Ramos (cell line): Measurements from ENCODE around the gene MAT2A.
"Not testable (repeated sequence)": the region's sequence is repeated elsewhere in the genome, so short reads cannot be mapped to it uniquely, and the experiment has no call there.

ENCODE experiments used
- in situ Hi-C: fragments of 300-500 bp; cut with MboI; formaldehyde crosslinking; loops from one replicate; pipeline ENCODE4 v1.14.3; 2022; ENCODE audit warnings: low sequenced_read_pairs; ENCODE audit not compliant: unreplicated experiment

MAT2A gene

GRCh38 chr2:85523903-85524335 is 15.0 kb upstream of the MAT2A start:
- in situ Hi-C loops: no loop called here

- in situ Hi-C loops: no loop called here
These were observed 14.5 kb upstream of the MAT2A start for GRCh38 chr2:85524336-85524908.

- in situ Hi-C loops: no loop called here
These were observed 13.9 kb upstream of the MAT2A start for GRCh38 chr2:85525029-85525428.

GRCh38 chr2:85525567-85525966 is 13.4 kb upstream of the MAT2A start:
- in situ Hi-C loops: no loop called here

GRCh38 chr2:85527787-85528186 is 11.2 kb upstream of the MAT2A start:
- in situ Hi-C loops: no loop called here

- in situ Hi-C loops: no loop called here
These were observed 10.6 kb upstream of the MAT2A start for GRCh38 chr2:85528355-85528754.

- in situ Hi-C loops: no loop called here
These were observed 9.2 kb upstream of the MAT2A start for GRCh38 chr2:85529809-85530208.

GRCh38 chr2:85531589-85531988 is 7.4 kb upstream of the MAT2A start:
- in situ Hi-C loops: no loop called here

- in situ Hi-C loops: no loop called here
These were observed 4.9 kb upstream of the MAT2A start for GRCh38 chr2:85534099-85534498.

GRCh38 chr2:85534881-85535280 is 4.1 kb upstream of the MAT2A start:
- in situ Hi-C loops: no loop called here

GRCh38 chr2:85536479-85536878 is 2.5 kb upstream of the MAT2A start:
- in situ Hi-C loops: no loop called here

GRCh38 chr2:85537600-85538506 is 1.1 kb upstream of the MAT2A start:
- in situ Hi-C loops: no loop called here

- in situ Hi-C loops: no loop called here
These were observed 579 bp downstream of the MAT2A start for GRCh38 chr2:85539361-85540132.

- in situ Hi-C loops: no loop called here
These were observed 1.2 kb downstream of the MAT2A start for GRCh38 chr2:85540133-85540648.

GRCh38 chr2:85541262-85541661 is 2.3 kb downstream of the MAT2A start:
- in situ Hi-C loops: no loop called here

- in situ Hi-C loops: no loop called here
These were observed 2.9 kb downstream of the MAT2A start for GRCh38 chr2:85541753-85542457.

GRCh38 chr2:85542777-85543176 is 3.8 kb downstream of the MAT2A start:
- in situ Hi-C loops: no loop called here

- in situ Hi-C loops: not testable (repeated sequence)
These were observed 5.3 kb downstream of the MAT2A start for GRCh38 chr2:85544254-85544691.

GRCh38 chr2:85544915-85545779 is 6.2 kb downstream of the MAT2A start:
- in situ Hi-C loops: not testable (repeated sequence)
